HepG2 (cell line): Measurements from ENCODE around the gene DSC2. TPM values are rescaled to one million over a fixed set of nuclear protein-coding genes. Genes with fewer than 3 reads are reported as not detected.

Source experiments
- ATAC-seq: fragments of 200-7000 bp; cut with Tn5 transposase; 3 replicates; pipeline ENCODE4 v1.9.1; 2020; ENCODE audit warnings: mild to moderate bottlenecking, moderate library complexity
- BruUV-seq: library from RNA; stranded (reverse); fragments of 400-500 nt; replicated peaks from 2 replicates; lab custom pipeline; 2021; lab: Mats Ljungman, UMichigan
- CTCF ChIA-PET: fragments of 300-600 bp; formaldehyde crosslinking; extraction: SDS; loops from one replicate; lab custom pipeline; 2021; ENCODE audit warnings: low total read pairs, inconsistent platforms, low intra/inter-chr PET ratio; lab: Yijun Ruan, JAX
- POLR2A ChIA-PET: fragments of 350-600 bp; sonication (Branson Sonifier 250); formaldehyde crosslinking; loops from one replicate; lab custom pipeline; 2020; ENCODE audit warnings: antibody characterized with exemption, inconsistent platforms; lab: Yijun Ruan, JAX
- DNase-seq: peaks from one replicate; pipeline ENCODE4 v3.0.0-alpha.2; 2015; ENCODE audit warnings: low spot score
- FAIRE-seq: peaks from 3 replicates; lab custom pipeline; 2011; peaks lifted over from hg19 to GRCh38; lab: Jason Lieb, UNC
- H2AFZ ChIP-seq: one replicate; pipeline ENCODE4 v1.6.1; 2011; ENCODE audit warnings: low read length, inconsistent platforms
- H3K27ac ChIP-seq: fragments of 300-600 bp; 3 replicates; pipeline ENCODE4 v1.8.0; 2011; ENCODE audit warnings: mixed run types, mild to moderate bottlenecking, mixed read lengths, low read length, inconsistent platforms; ENCODE audit not compliant: insufficient read depth; ENCODE audit errors: extremely low read length
- H3K27me3 ChIP-seq, 2 experiments: fragments of 200-600 bp in 1 of 2; 2 replicates in 1 of 2; 3 replicates in 1 of 2; pipeline versions ENCODE4 v1.6.0 to v1.8.0; 2011; ENCODE audit warnings: low read length in 2 of 2, mild to moderate bottlenecking in 2 of 2, moderate library complexity in 2 of 2, inconsistent platforms in 1 of 2; ENCODE audit not compliant: insufficient read depth in 2 of 2, control insufficient read depth in 1 of 2
- H3K36me3 ChIP-seq, 2 experiments: fragments of 200-600 bp in 1 of 2; replicated peaks in 1 of 2; 2 replicates in 1 of 2; 3 replicates in 1 of 2; pipeline versions ENCODE4 v1.5.1 to v1.8.0; 2011; ENCODE audit warnings: low read length in 2 of 2, inconsistent platforms in 1 of 2; ENCODE audit not compliant: insufficient read depth in 2 of 2, control insufficient read depth in 1 of 2
- H3K4me1 ChIP-seq: 2 replicates; pipeline ENCODE4 v1.5.1; 2012; ENCODE audit warnings: low read length, inconsistent platforms; ENCODE audit not compliant: insufficient read depth
- H3K4me2 ChIP-seq: 2 replicates; pipeline ENCODE4 v1.6.0; 2011; ENCODE audit warnings: low read depth, low read length, inconsistent platforms
- H3K4me3 ChIP-seq, 3 experiments: fragments of 200-600 bp in 1 of 3; sonication (generic), shearing (Covaris generic) in 1 of 3; replicated peaks in 1 of 3; 2 replicates each; pipeline ENCODE4 v1.5.1; 2011 to 2016; ENCODE audit warnings: low read length in 3 of 3, inconsistent platforms in 2 of 3, low read depth in 2 of 3, mild to moderate bottlenecking in 2 of 3, control low read depth in 1 of 3, mixed read lengths in 1 of 3; ENCODE audit not compliant: insufficient read depth in 1 of 3
- H3K79me2 ChIP-seq: one replicate; pipeline ENCODE4 v1.6.1; 2011; ENCODE audit warnings: low read length, inconsistent platforms; ENCODE audit not compliant: insufficient read depth
- H3K9ac ChIP-seq: 2 replicates; pipeline ENCODE4 v1.6.0; 2011; ENCODE audit warnings: mild to moderate bottlenecking, low read depth, low read length, inconsistent platforms; ENCODE audit not compliant: insufficient read depth
- H3K9me3 ChIP-seq: 2 replicates; pipeline ENCODE4 v1.5.1; 2012; ENCODE audit warnings: mild to moderate bottlenecking, low read length
- H4K20me1 ChIP-seq: 2 replicates; pipeline ENCODE4 v1.6.0; 2011; ENCODE audit warnings: inconsistent platforms, mild to moderate bottlenecking, low read length, moderate library complexity; ENCODE audit not compliant: insufficient read depth
- CEBPB ChIP-seq: IDR thresholded peaks from 2 replicates; pipeline ENCODE4 v1.6.1; 2011; ENCODE audit warnings: low read depth, low read length, improper control_type of control experiment, borderline replicate concordance
- in situ Hi-C: cut with HindIII; loops from 2 replicates; pipeline ENCODE4 v1.10.0; 2017; ENCODE audit warnings: low pct_unique_long_range_greater_than_20kb; ENCODE audit not compliant: extremely low pct_ligation_motif_present
- intact Hi-C: fragments of 100-400 bp; cut with micrococcal nuclease; formaldehyde crosslinking; loops from one replicate; pipeline ENCODE4 v1.10.0; 2022; ENCODE audit not compliant: unreplicated experiment
- polyA plus RNA-seq, 8 experiments: library from polyadenylated mRNA; depleted of rRNA in 3 of 8; stranded (reverse) in 7 of 8; unstranded in 1 of 8; fragments of >200 nt; fragmentation: Illumina TruSeq in 4 of 8; extraction: Trizol in 4 of 8; gene quantifications; 2 replicates each; pipeline versions ENCODE4 v1.2.1 to v1.2.3, GENCODE V29; 2011 to 2016; ENCODE audit warnings: low read depth in 4 of 8, missing spikeins in 1 of 8, mixed read lengths in 1 of 8; ENCODE audit not compliant: insufficient read depth in 1 of 8
- total RNA-seq, 5 experiments: library from RNA; depleted of rRNA; stranded (reverse); fragments of >200 nt; fragmentation: Illumina TruSeq; extraction: Trizol; gene quantifications; 2 replicates each; pipeline ENCODE4 v1.2.3, GENCODE V29; 2016; ENCODE audit warnings: low read depth in 1 of 5
- TF ChIP-seq, protein P1 (sequence below), 2 experiments: fragments of 450-650 bp in 1 of 2; sonication (generic) in 1 of 2; formaldehyde crosslinking in 1 of 2; IDR thresholded peaks; 2 replicates each; pipeline versions ENCODE4 v1.6.1 to v1.8.0; 2016 to 2022; ENCODE audit warnings: antibody characterized with exemption in 1 of 2, mild to moderate bottlenecking in 1 of 2, missing genetic modification reagents in 1 of 2

The DSC2 gene
- total and polyA plus RNA-seq, 2 of the 13 experiments (the other 11 are each of a cell fraction or from before 2014, with no cell fraction given), result 7.2 to 24.9 TPM

DNA sequence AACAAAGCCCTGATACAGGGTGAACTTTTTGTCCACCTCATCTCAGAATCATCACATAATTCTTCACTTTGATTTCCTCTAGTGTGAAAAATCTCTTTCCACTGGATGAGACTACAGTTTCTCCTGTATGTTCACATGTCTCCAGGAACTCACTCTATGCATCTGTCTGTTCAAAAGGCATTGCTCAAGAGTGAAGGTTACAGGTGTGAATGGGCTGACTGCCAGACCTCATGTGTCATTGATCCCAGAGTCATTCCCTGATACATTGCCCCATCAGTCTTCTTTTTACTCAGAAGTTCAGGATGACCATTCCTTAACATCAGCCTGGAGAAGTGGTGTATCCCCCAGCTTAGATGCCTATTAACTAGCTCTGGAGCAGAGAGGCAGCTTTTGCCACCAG lies 55.3 kb downstream of the DSC2 start:
- Histone ChIP-seq H3K79me2 (no peaks in the 10 kb centered on the region), H3K4me3 (no peak overlapping the region), H3K36me3 (no peaks in the 10 kb centered on the region), H3K9me3 (no peaks in the 10 kb centered on the region), H3K4me2 (no peak overlapping the region), H4K20me1 (no peaks in the 10 kb centered on the region), H3K27ac (no peak overlapping the region), H3K9ac (no peak overlapping the region), H3K27me3 (peaks cover 0 to 15% of the 10 kb centered on the region in 2 experiments; a peak in 4 of 5 replicates), H3K4me1 (peaks cover 16% of the 10 kb centered on the region), H2AFZ (no peak overlapping the region)
- ATAC-seq, result no peak
- DNase-seq, result no peak
- intact Hi-C loops, result loop anchor here (10.0 kb wide), 1 partner anchor 58 kb away; the partner anchor contains the start of gene DSC2
- in situ Hi-C loops, result no loop called here
- no peak for FAIRE-seq
- ChIA-PET POLR2A (no interaction called here), CTCF (no interaction called here)
- no TSS peak for BruUV-seq
- TF ChIP-seq CEBPB, result peak; percentile 31; the same call in 1 of the 2 replicates
- TF ChIP-seq, protein P1, sequence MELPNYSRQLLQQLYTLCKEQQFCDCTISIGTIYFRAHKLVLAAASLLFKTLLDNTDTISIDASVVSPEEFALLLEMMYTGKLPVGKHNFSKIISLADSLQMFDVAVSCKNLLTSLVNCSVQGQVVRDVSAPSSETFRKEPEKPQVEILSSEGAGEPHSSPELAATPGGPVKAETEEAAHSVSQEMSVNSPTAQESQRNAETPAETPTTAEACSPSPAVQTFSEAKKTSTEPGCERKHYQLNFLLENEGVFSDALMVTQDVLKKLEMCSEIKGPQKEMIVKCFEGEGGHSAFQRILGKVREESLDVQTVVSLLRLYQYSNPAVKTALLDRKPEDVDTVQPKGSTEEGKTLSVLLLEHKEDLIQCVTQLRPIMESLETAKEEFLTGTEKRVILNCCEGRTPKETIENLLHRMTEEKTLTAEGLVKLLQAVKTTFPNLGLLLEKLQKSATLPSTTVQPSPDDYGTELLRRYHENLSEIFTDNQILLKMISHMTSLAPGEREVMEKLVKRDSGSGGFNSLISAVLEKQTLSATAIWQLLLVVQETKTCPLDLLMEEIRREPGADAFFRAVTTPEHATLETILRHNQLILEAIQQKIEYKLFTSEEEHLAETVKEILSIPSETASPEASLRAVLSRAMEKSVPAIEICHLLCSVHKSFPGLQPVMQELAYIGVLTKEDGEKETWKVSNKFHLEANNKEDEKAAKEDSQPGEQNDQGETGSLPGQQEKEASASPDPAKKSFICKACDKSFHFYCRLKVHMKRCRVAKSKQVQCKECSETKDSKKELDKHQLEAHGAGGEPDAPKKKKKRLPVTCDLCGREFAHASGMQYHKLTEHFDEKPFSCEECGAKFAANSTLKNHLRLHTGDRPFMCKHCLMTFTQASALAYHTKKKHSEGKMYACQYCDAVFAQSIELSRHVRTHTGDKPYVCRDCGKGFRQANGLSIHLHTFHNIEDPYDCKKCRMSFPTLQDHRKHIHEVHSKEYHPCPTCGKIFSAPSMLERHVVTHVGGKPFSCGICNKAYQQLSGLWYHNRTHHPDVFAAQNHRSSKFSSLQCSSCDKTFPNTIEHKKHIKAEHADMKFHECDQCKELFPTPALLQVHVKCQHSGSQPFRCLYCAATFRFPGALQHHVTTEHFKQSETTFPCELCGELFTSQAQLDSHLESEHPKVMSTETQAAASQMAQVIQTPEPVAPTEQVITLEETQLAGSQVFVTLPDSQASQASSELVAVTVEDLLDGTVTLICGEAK (IDR thresholded peaks at IDR 0.05), result no peak
- TF ChIP-seq, protein P1 (CRISPR knock-in tag; IDR thresholded peaks at IDR 0.05), result no peak
